ENCODE data around the gene NR5A1.

The NR5A1 gene

GRCh38 chr9:124481115-124481514 lies 26.1 kb downstream of the NR5A1 start:
- no peak for DNase-seq (ENCODE audit: low read depth in 1 of 2, low spot score in 1 of 2)
- TF ChIP-seq JUND (IDR thresholded peaks at IDR 0.05; ENCODE audit: low read depth), result no peak
- in situ Hi-C loops (cut with HindIII; ENCODE audit: low pct_unique_long_range_greater_than_20kb, low sequenced_read_pairs), result no loop called here

- peak; percentile 32 to 63 for DNase-seq (ENCODE audit: low read depth in 1 of 2, low spot score in 1 of 2)
- no peak for TF ChIP-seq JUND (IDR thresholded peaks at IDR 0.05; ENCODE audit: low read depth)
- in situ Hi-C loops (cut with HindIII; ENCODE audit: low pct_unique_long_range_greater_than_20kb, low sequenced_read_pairs), result no loop called here
These were observed 26.6 kb downstream of the NR5A1 start for GRCh38 chr9:124480621-124480981.

DNA sequence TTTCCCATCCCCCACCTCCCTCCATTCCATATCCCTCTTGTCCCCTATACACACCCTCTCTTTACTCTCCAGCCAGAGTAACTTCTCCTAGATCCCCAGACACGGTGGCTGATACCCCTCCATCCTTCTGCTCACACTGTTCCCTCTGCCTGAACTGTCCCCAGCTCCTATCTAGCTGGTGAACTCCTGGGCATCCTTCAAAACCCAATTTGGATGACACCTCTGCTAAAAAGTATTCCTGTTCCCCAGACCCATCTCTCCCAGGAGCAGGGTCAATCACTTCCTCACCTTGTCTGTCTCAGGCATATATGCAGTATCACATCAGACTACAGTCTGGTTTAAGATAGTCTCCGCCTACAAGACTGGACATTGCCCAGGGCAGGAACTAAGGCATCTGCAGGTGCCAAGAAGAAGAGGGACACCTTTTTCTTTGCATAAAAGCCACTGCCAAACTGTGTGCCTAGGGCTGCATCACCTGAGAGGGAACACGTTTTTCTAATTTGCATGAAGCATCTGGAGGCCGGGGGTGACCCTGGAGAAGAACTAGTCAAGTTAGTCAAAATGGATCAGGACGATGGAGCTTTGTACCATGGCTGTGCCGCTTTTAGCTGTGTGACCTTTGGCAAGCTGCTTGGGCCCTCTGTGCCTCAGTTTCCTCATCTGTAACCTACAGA lies 27.1 kb downstream of the NR5A1 start:
- DNase-seq (ENCODE audit: low read depth in 1 of 2, low spot score in 1 of 2), result no peak
- in situ Hi-C loops (cut with HindIII; ENCODE audit: low pct_unique_long_range_greater_than_20kb, low sequenced_read_pairs), result no loop called here
- no peak for TF ChIP-seq JUND (IDR thresholded peaks at IDR 0.05; ENCODE audit: low read depth)

DNA sequence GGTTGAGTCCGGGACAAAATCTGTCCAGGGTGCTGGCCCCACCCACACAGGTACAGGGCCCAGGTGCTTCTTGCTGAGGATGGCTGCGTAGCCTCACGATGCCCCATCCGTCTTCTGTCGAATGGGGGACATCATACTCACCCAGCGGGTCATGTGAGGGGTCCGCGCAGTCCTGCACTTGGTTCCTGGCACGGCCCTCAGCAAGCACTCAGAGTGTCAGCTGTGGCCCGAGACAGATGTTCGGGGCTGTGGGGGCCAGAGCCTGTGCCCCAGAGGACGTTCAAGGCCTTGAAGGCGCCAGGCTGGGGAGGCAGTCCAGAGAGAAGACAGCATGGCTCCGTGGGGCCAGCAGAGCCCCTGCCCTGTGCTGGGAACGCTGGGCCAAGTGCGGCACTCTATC lies 27.8 kb downstream of the NR5A1 start:
- TF ChIP-seq JUND (IDR thresholded peaks at IDR 0.05; ENCODE audit: low read depth), result no peak
- no peak for DNase-seq (ENCODE audit: low read depth in 1 of 2, low spot score in 1 of 2)
- in situ Hi-C loops (cut with HindIII; ENCODE audit: low pct_unique_long_range_greater_than_20kb, low sequenced_read_pairs), result no loop called here

DNA sequence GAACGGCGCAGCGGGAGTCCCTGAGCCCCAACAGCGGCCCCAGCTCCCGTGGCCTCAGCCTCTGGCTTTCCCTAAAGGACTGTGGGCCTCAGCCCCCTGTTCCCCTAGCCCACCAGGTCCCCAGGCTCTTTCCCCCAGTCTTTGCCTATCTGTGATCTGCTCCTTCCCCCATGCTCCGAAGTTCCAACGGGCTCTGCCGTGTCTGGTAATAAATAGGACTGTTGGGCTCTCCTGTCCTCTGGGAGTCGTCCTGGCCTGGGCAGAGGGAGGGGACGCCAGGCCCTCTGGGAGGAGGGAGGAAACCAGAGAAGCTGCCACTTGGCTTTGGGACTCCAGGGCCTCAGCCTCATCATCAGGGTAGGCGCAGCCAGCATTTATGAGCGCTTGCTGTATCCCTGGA lies 28.8 kb downstream of the NR5A1 start:
- no peak for DNase-seq (ENCODE audit: low read depth in 1 of 2, low spot score in 1 of 2)
- in situ Hi-C loops (cut with HindIII; ENCODE audit: low pct_unique_long_range_greater_than_20kb, low sequenced_read_pairs), result no loop called here

GRCh38 chr9:124477648-124478285 lies 29.4 kb downstream of the NR5A1 start:
- DNase-seq (ENCODE audit: low read depth in 1 of 2, low spot score in 1 of 2), result no peak
- in situ Hi-C loops (cut with HindIII; ENCODE audit: low pct_unique_long_range_greater_than_20kb, low sequenced_read_pairs), result no loop called here
- TF ChIP-seq JUND (IDR thresholded peaks at IDR 0.05; ENCODE audit: low read depth), result no peak

More for the DNA sequence above, 28.8 kb downstream of the NR5A1 start:
- no peak for TF ChIP-seq JUND (IDR thresholded peaks at IDR 0.05; ENCODE audit: low read depth)

- DNase-seq (ENCODE audit: low read depth in 1 of 2, low spot score in 1 of 2), result peak in 1 of 2 experiments; percentile 26
- no peak for TF ChIP-seq JUND (IDR thresholded peaks at IDR 0.05; ENCODE audit: low read depth)
- in situ Hi-C loops (cut with HindIII; ENCODE audit: low pct_unique_long_range_greater_than_20kb, low sequenced_read_pairs), result no loop called here
These were observed 30.0 kb downstream of the NR5A1 start for GRCh38 chr9:124477211-124477647.

GRCh38 chr9:124475868-124476690 lies 31.1 kb downstream of the NR5A1 start:
- no peak for TF ChIP-seq JUND (IDR thresholded peaks at IDR 0.05; ENCODE audit: low read depth)
- no peak for DNase-seq (ENCODE audit: low read depth in 1 of 2, low spot score in 1 of 2)
- in situ Hi-C loops (cut with HindIII; ENCODE audit: low pct_unique_long_range_greater_than_20kb, low sequenced_read_pairs), result no loop called here

DNA sequence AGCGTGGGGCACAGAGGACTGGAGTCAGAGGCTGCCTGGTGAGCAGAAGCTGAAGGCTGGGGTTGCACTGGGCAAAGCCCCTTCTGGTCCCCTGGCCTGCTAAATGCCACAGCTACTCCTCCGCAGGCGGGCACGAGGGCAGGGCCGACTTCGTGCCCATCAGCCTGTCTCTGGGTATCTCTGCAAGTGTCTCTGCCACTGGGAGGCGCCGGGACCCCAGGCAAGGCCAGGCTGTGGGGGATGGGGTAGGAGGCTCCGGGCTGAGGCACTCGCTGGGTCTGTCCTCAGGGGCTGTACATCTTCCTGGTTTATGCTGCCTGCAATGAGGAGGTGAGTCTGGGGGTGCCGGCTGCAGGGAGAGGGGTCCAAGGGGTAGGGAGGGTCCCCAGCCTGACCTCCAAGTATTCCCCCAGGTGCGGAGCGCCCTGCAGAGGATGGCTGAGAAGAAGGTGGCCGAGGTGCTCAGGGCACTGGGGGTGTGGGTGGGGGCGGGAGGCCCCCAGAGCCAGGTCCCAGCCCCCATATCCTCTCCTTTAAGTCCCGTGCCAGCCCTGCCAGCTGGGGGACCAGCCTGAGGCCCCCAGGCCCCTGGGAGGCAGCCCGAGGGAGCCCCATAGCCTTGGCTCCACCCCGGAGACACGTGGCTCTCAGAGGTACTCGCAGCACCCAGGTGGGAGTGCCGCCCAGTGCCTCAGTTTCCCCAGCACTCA lies 31.9 kb downstream of the NR5A1 start:
- in situ Hi-C loops (cut with HindIII; ENCODE audit: low pct_unique_long_range_greater_than_20kb, low sequenced_read_pairs), result no loop called here
- TF ChIP-seq JUND (IDR thresholded peaks at IDR 0.05; ENCODE audit: low read depth), result no peak
- DNase-seq (ENCODE audit: low read depth in 1 of 2, low spot score in 1 of 2), result no peak

DNA sequence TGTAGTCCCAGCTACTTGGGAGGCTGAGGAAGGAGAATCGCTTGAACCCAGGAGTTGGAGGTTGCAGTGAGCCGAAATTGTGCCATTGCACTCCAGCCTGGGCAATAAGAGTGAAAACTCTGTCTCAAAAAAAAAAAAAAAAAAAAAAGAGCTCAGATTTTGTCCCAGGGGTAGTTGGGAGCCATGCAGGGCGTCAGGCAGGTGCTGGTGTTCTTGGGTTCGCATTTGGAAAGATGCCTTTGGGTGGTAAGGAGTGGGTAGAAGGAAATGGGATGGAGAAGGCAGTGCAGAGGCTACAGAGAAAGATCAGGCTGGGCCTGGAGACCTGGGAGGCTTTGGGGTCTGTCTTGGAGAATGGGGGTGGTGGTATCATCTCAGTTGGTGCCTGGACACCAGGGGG lies 33.0 kb downstream of the NR5A1 start:
- TF ChIP-seq JUND (IDR thresholded peaks at IDR 0.05; ENCODE audit: low read depth), result no peak
- DNase-seq (ENCODE audit: low read depth in 1 of 2, low spot score in 1 of 2), result no peak
- in situ Hi-C loops (cut with HindIII; ENCODE audit: low pct_unique_long_range_greater_than_20kb, low sequenced_read_pairs), result no loop called here

GRCh38 chr9:124473310-124473709 lies 33.9 kb downstream of the NR5A1 start:
- in situ Hi-C loops (cut with HindIII; ENCODE audit: low pct_unique_long_range_greater_than_20kb, low sequenced_read_pairs), result no loop called here
- DNase-seq (ENCODE audit: low read depth in 1 of 2, low spot score in 1 of 2), result no peak
- TF ChIP-seq JUND (IDR thresholded peaks at IDR 0.05; ENCODE audit: low read depth), result no peak

GRCh38 chr9:124472770-124473169 lies 34.4 kb downstream of the NR5A1 start:
- no peak for DNase-seq (ENCODE audit: low read depth in 1 of 2, low spot score in 1 of 2)
- no peak for TF ChIP-seq JUND (IDR thresholded peaks at IDR 0.05; ENCODE audit: low read depth)
- in situ Hi-C loops (cut with HindIII; ENCODE audit: low pct_unique_long_range_greater_than_20kb, low sequenced_read_pairs), result no loop called here

All from T47D (cell line).